Panc1 (cell line): Measurements from ENCODE around the gene ASPSCR1. TPM values are rescaled to one million over a fixed set of nuclear protein-coding genes. Genes with fewer than 3 reads are reported as not detected.

Source experiments
- ATAC-seq: fragments of 200-7000 bp; cut with Tn5 transposase; 2 replicates; pipeline ENCODE4 v1.9.1; 2020; ENCODE audit warnings: mild to moderate bottlenecking, moderate library complexity
- BruUV-seq: library from RNA; stranded (reverse); fragments of 400-500 nt; replicated peaks from 2 replicates; lab custom pipeline; 2021; lab: Mats Ljungman, UMichigan
- CTCF ChIA-PET: fragments of 300-600 bp; sonication (Branson Sonifier 250); formaldehyde crosslinking; loops from one replicate; lab custom pipeline; 2022; ENCODE audit warnings: antibody characterized with exemption; lab: Charles Lee
- POLR2A ChIA-PET: fragments of 300-600 bp; sonication (Branson Sonifier 250); formaldehyde crosslinking; loops from one replicate; lab custom pipeline; 2022; ENCODE audit warnings: antibody characterized with exemption; lab: Charles Lee
- DNase-seq: peaks from one replicate; pipeline ENCODE4 v3.0.0-alpha.2; 2010; ENCODE audit warnings: low read depth, low spot score
- H3K27ac ChIP-seq: 2 replicates; pipeline ENCODE4 v1.5.1; 2011; ENCODE audit warnings: mild to moderate bottlenecking, low read length, inconsistent platforms
- H3K27me3 ChIP-seq: fragments of 200-500 bp; sonication (Bioruptor generic); 2 replicates; pipeline ENCODE4 v1.6.0; 2014; ENCODE audit warnings: low read length, inconsistent platforms; ENCODE audit not compliant: control insufficient read depth, insufficient read depth
- H3K36me3 ChIP-seq: fragments of 200-500 bp; sonication (Bioruptor generic); 2 replicates; pipeline ENCODE4 v1.5.1; 2014; ENCODE audit warnings: inconsistent platforms, mild to moderate bottlenecking, low read length, moderate library complexity; ENCODE audit not compliant: control insufficient read depth, insufficient read depth
- H3K4me1 ChIP-seq: 2 replicates; pipeline ENCODE4 v1.5.1; 2011; ENCODE audit warnings: inconsistent platforms, mild to moderate bottlenecking, low read length, moderate library complexity; ENCODE audit not compliant: control insufficient read depth, insufficient read depth
- H3K4me3 ChIP-seq, 2 experiments: 2 replicates each; pipeline ENCODE4 v1.5.1; 2011 to 2012; ENCODE audit warnings: low read depth in 2 of 2, low read length in 2 of 2, mild to moderate bottlenecking in 2 of 2, inconsistent platforms in 1 of 2, moderate library complexity in 1 of 2
- H3K9me3 ChIP-seq: fragments of 200-500 bp; sonication (Bioruptor generic); 2 replicates; pipeline ENCODE4 v1.5.1; 2014; ENCODE audit warnings: low read depth, mild to moderate bottlenecking, inconsistent platforms, low read length, moderate library complexity; ENCODE audit not compliant: control insufficient read depth, insufficient read depth
- CTCF ChIP-seq: fragments of 450-650 bp; IDR thresholded peaks from 2 replicates; pipeline ENCODE4 v1.5.1; 2017; ENCODE audit warnings: mild to moderate bottlenecking
- POLR2AphosphoS5 ChIP-seq: IDR thresholded peaks from 2 replicates; pipeline ENCODE4 v1.6.1; 2012; ENCODE audit warnings: mild to moderate bottlenecking, low read depth, low read length, moderate library complexity
- REST ChIP-seq, 2 experiments: IDR thresholded peaks; 2 replicates each; pipeline ENCODE4 v1.6.1; 2011 to 2012; ENCODE audit warnings: low read depth in 2 of 2, control low read depth in 1 of 2, low read length in 1 of 2, mild to moderate bottlenecking in 1 of 2, moderate library complexity in 1 of 2; ENCODE audit not compliant: insufficient read depth in 1 of 2
- SIN3A ChIP-seq: IDR thresholded peaks from 2 replicates; pipeline ENCODE4 v1.6.1; 2012; ENCODE audit warnings: low read depth, mild to moderate bottlenecking, low read length, moderate library complexity, borderline replicate concordance; ENCODE audit not compliant: insufficient read depth
- TCF7L2 ChIP-seq: IDR thresholded peaks from 2 replicates; pipeline ENCODE4 v1.6.1; 2011; ENCODE audit warnings: mild to moderate bottlenecking, low read depth, low read length, inconsistent platforms
- in situ Hi-C: cut with HindIII; loops from 2 replicates; pipeline ENCODE4 v1.10.0; 2016; ENCODE audit warnings: low sequenced_read_pairs, low pct_unique_long_range_greater_than_20kb
- intact Hi-C: fragments of 100-400 bp; cut with micrococcal nuclease; formaldehyde crosslinking; loops from one replicate; pipeline ENCODE4 v1.10.0; 2022; ENCODE audit not compliant: unreplicated experiment
- total RNA-seq: library from RNA; stranded (reverse); gene quantifications from one replicate; pipeline ENCODE4 v1.2.1, GENCODE V29; 2021; ENCODE audit not compliant: unreplicated experiment

The ASPSCR1 gene
- total RNA-seq, 1 experiment from 2014 or later, result 64.7 TPM

GRCh38 chr17:82000803-82001570 is 23.6 kb downstream of the ASPSCR1 start:
- Histone ChIP-seq H3K27me3 (no peaks in the 10 kb centered on the region), H3K36me3 (no peaks in the 10 kb centered on the region), H3K9me3 (no peaks in the 10 kb centered on the region), H3K4me3 (no peak overlapping the region), H3K27ac (no peak overlapping the region), H3K4me1 (peaks cover 36% of the 10 kb centered on the region)
- intact Hi-C loops, result no loop called here
- no peak for ATAC-seq
- in situ Hi-C loops, result no loop called here
- no peak for TF ChIP-seq CTCF
- no peak for TF ChIP-seq SIN3A
- TF ChIP-seq POLR2AphosphoS5, result no peak
- TF ChIP-seq TCF7L2, result no peak
- TF ChIP-seq REST (IDR thresholded peaks at IDR 0.05; ENCODE audit: insufficient read depth in 1 of 2, low read depth in 2 of 2, low read length in 1 of 2), result no peak
- POLR2A ChIA-PET, result no interaction called here
- BruUV-seq, result no TSS peak
- CTCF ChIA-PET, result no interaction called here
- DNase-seq, result no peak

GRCh38 chr17:82001571-82002056 is 24.2 kb downstream of the ASPSCR1 start:
- no peak for DNase-seq
- intact Hi-C loops, result no loop called here
- Histone ChIP-seq H3K4me1 (peaks cover 42% of the 10 kb centered on the region), H3K27me3 (no peaks in the 10 kb centered on the region), H3K36me3 (no peaks in the 10 kb centered on the region), H3K9me3 (no peaks in the 10 kb centered on the region), H3K27ac (no peak overlapping the region), H3K4me3 (no peak overlapping the region)
- POLR2A ChIA-PET, result no interaction called here
- in situ Hi-C loops, result no loop called here
- CTCF ChIA-PET, result no interaction called here
- no peak for ATAC-seq
- no TSS peak for BruUV-seq
- TF ChIP-seq SIN3A (no peak), POLR2AphosphoS5 (no peak), CTCF (no peak), TCF7L2 (no peak), REST (IDR thresholded peaks at IDR 0.05; ENCODE audit: insufficient read depth in 1 of 2, low read depth in 2 of 2, low read length in 1 of 2) (no peak)
